ENCODE measurements around the gene VAPB.

The VAPB gene

GRCh38 chr20:58395604-58396003 lies 6.6 kb downstream of the VAPB start:
- no peak for ATAC-seq
- TF ChIP-seq ZNF70 (CRISPR knock-in tag; IDR thresholded peaks at IDR 0.05): no peak
- TF ChIP-seq ARNTL (CRISPR knock-in tag; IDR thresholded peaks at IDR 0.05; ENCODE audit: borderline replicate concordance, low read depth): no peak
- no peak for TF ChIP-seq ISL1 (CRISPR knock-in tag; IDR thresholded peaks at IDR 0.05)

GRCh38 chr20:58397429-58397828 lies 8.4 kb downstream of the VAPB start:
- no peak for ATAC-seq
- TF ChIP-seq POU6F1 (CRISPR knock-in tag; IDR thresholded peaks at IDR 0.05; ENCODE audit: borderline replicate concordance, low read depth) (no peak), TOX (CRISPR knock-in tag; IDR thresholded peaks at IDR 0.05; ENCODE audit: borderline replicate concordance) (no peak), SNAI2 (CRISPR knock-in tag; IDR thresholded peaks at IDR 0.05) (no peak), PPARA (CRISPR knock-in tag; IDR thresholded peaks at IDR 0.05; ENCODE audit: borderline replicate concordance) (no peak), ZFP30 (CRISPR knock-in tag; IDR thresholded peaks at IDR 0.05) (no peak), ZNF565 (CRISPR knock-in tag; conservative IDR thresholded peaks at IDR 0.05; ENCODE audit: low read depth) (no peak), OSR1 (CRISPR knock-in tag; IDR thresholded peaks at IDR 0.05) (no peak), TCF4 (CRISPR knock-in tag; IDR thresholded peaks at IDR 0.05; ENCODE audit: borderline replicate concordance) (no peak), GLIS3 (CRISPR knock-in tag; IDR thresholded peaks at IDR 0.05) (no peak), CSDC2 (CRISPR knock-in tag; IDR thresholded peaks at IDR 0.05) (no peak), PATZ1 (CRISPR knock-in tag; IDR thresholded peaks at IDR 0.05; ENCODE audit: borderline replicate concordance) (no peak), ISL1 (CRISPR knock-in tag; IDR thresholded peaks at IDR 0.05) (no peak), ESRRG (CRISPR knock-in tag; IDR thresholded peaks at IDR 0.05) (no peak), ZNF8 (CRISPR knock-in tag; IDR thresholded peaks at IDR 0.05) (no peak)

GRCh38 chr20:58398254-58398653 lies 9.2 kb downstream of the VAPB start:
- TF ChIP-seq PPARA (CRISPR knock-in tag; IDR thresholded peaks at IDR 0.05; ENCODE audit: borderline replicate concordance) (no peak), SNAI2 (CRISPR knock-in tag; IDR thresholded peaks at IDR 0.05) (no peak), PATZ1 (CRISPR knock-in tag; IDR thresholded peaks at IDR 0.05; ENCODE audit: borderline replicate concordance) (no peak), ZNF8 (CRISPR knock-in tag; IDR thresholded peaks at IDR 0.05) (no peak), OSR1 (CRISPR knock-in tag; IDR thresholded peaks at IDR 0.05) (no peak), CSDC2 (CRISPR knock-in tag; IDR thresholded peaks at IDR 0.05) (no peak), RARB (CRISPR knock-in tag; IDR thresholded peaks at IDR 0.05) (no peak), POU6F1 (CRISPR knock-in tag; IDR thresholded peaks at IDR 0.05; ENCODE audit: borderline replicate concordance, low read depth) (no peak), ZNF70 (CRISPR knock-in tag; IDR thresholded peaks at IDR 0.05) (no peak), BACH2 (CRISPR knock-in tag; IDR thresholded peaks at IDR 0.05; ENCODE audit: borderline replicate concordance) (no peak)
- ATAC-seq: no peak

GRCh38 chr20:58399926-58400325 lies 10.9 kb downstream of the VAPB start:
- ATAC-seq: no peak
- TF ChIP-seq BACH2 (CRISPR knock-in tag; IDR thresholded peaks at IDR 0.05; ENCODE audit: borderline replicate concordance) (no peak), OSR1 (CRISPR knock-in tag; IDR thresholded peaks at IDR 0.05) (no peak), ZNF70 (CRISPR knock-in tag; IDR thresholded peaks at IDR 0.05) (no peak), ESRRG (CRISPR knock-in tag; IDR thresholded peaks at IDR 0.05) (no peak), ZFP3 (CRISPR knock-in tag; IDR thresholded peaks at IDR 0.05) (no peak), ARNTL (CRISPR knock-in tag; IDR thresholded peaks at IDR 0.05; ENCODE audit: borderline replicate concordance, low read depth) (no peak), ZC3H10 (CRISPR knock-in tag; IDR thresholded peaks at IDR 0.05) (no peak), RARB (CRISPR knock-in tag; IDR thresholded peaks at IDR 0.05) (no peak), CSDC2 (CRISPR knock-in tag; IDR thresholded peaks at IDR 0.05) (no peak), POU6F1 (CRISPR knock-in tag; IDR thresholded peaks at IDR 0.05; ENCODE audit: borderline replicate concordance, low read depth) (no peak), ZNF565 (CRISPR knock-in tag; conservative IDR thresholded peaks at IDR 0.05; ENCODE audit: low read depth) (no peak), PPARA (CRISPR knock-in tag; IDR thresholded peaks at IDR 0.05; ENCODE audit: borderline replicate concordance) (no peak), CREB5 (CRISPR knock-in tag; IDR thresholded peaks at IDR 0.05; ENCODE audit: low read depth) (no peak), PATZ1 (CRISPR knock-in tag; IDR thresholded peaks at IDR 0.05; ENCODE audit: borderline replicate concordance) (no peak)
